Central memory CD8-positive, alpha-beta T cell (primary cell): Measurements from ENCODE around the gene KCNQ1.

Experiments
- ATAC-seq: fragments of 150-1000 bp; cut with Tn5 transposase; replicated peaks from 2 replicates; pipeline ENCODE4 v1.10.0; 2022; ENCODE audit warnings: mild to moderate bottlenecking, moderate FRiP score, moderate number of reproducible peaks; ENCODE audit not compliant: poor library complexity, severe bottlenecking; ENCODE audit errors: extremely low read depth
- DNase-seq, 2 donors: peaks; one replicate each; pipeline ENCODE4 v3.0.0; 2021; ENCODE audit warnings: low spot score in 2 of 2
- H3K27ac Mint-ChIP-seq: one replicate; pipeline ENCODE4 v1.8.0; 2022; ENCODE audit warnings: low read depth, mild to moderate bottlenecking, moderate library complexity, mixed read lengths
- H3K27me3 Mint-ChIP-seq: one replicate; pipeline ENCODE4 v1.8.0; 2022; ENCODE audit warnings: mixed read lengths
- H3K36me3 Mint-ChIP-seq: one replicate; pipeline ENCODE4 v1.8.0; 2022; ENCODE audit warnings: mild to moderate bottlenecking, moderate library complexity, mixed read lengths; ENCODE audit not compliant: insufficient read depth
- H3K4me1 Mint-ChIP-seq: one replicate; pipeline ENCODE4 v1.8.0; 2022; ENCODE audit warnings: mixed read lengths
- H3K4me3 Mint-ChIP-seq: one replicate; pipeline ENCODE4 v1.8.0; 2022; ENCODE audit warnings: mild to moderate bottlenecking, moderate library complexity, mixed read lengths
- H3K9me3 Mint-ChIP-seq: one replicate; pipeline ENCODE4 v1.8.0; 2022; ENCODE audit warnings: mixed read lengths

KCNQ1 gene

DNA sequence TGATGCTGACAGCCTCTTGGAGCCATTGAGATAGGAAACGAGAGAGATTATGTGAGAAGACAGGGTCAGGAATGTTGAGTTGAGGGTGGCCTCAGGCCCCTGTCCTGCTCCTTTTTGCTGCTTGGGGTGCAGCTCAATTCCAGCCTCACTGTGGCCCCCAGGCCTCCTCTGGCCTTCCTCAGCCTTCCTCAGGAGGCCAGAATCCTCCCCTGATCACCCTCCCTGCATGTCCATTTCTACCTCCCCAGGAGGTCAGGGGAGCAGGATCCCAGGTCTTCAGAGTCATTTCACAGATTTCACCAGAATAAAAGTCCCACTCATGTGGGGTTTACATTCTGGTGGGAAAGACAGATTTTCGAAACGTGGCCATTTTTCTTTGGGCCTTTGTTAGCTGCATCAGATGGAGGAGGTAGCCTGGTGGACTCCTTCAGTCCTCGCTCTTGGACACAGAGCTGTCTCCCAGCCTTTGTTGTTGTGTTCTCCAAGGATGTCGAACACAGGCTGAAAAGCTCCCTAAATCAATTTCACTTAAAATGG lies 257.2 kb downstream of the KCNQ1 start:
- H3K4me1 Mint-ChIP-seq, result peaks cover 6% of the 10 kb centered on the region
- no peaks in the 10 kb centered on the region for H3K27me3 Mint-ChIP-seq
- H3K27ac Mint-ChIP-seq, result no peak overlapping the region
- H3K36me3 Mint-ChIP-seq, result peaks cover 8% of the 10 kb centered on the region
- no peak for DNase-seq
- H3K4me3 Mint-ChIP-seq, result peak overlapping the region; percentile 80
- no peaks in the 10 kb centered on the region for H3K9me3 Mint-ChIP-seq
- no peak for ATAC-seq

DNA sequence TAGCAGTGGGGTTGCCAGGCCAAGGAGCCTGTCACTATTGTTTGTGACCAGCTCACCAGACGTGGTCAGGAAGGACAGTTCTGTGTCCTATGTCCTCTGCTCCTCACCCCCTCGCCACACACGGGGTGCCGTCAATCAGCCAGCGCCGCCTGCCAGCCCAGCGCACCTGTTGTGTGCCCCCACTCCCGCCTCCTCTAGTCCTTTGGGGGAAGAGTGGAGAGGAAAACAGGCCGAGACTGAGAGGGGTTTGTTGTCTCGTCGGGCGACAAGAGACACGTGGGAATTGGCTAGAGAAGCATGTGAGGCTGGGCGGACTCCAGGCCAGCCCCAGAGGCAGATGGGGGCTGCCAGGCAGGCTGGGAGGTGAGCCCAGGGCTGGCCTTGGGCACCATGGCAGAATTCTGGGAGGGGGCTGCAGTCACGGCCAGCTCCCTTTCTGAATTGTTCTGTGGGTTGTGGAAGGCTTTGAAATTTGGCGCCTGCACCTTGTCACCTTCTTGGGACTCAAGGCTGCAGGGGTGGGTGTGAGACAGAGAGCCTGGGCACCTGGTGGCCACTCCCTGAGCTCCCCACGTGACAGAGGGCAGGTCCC lies 258.1 kb downstream of the KCNQ1 start:
- no peak overlapping the region for H3K4me3 Mint-ChIP-seq
- H3K9me3 Mint-ChIP-seq, result no peaks in the 10 kb centered on the region
- H3K36me3 Mint-ChIP-seq, result peaks cover 8% of the 10 kb centered on the region
- DNase-seq (no peak), ATAC-seq (no peak)
- H3K27me3 Mint-ChIP-seq, result no peaks in the 10 kb centered on the region
- H3K27ac Mint-ChIP-seq, result no peak overlapping the region
- H3K4me1 Mint-ChIP-seq, result peaks cover 6% of the 10 kb centered on the region

DNA sequence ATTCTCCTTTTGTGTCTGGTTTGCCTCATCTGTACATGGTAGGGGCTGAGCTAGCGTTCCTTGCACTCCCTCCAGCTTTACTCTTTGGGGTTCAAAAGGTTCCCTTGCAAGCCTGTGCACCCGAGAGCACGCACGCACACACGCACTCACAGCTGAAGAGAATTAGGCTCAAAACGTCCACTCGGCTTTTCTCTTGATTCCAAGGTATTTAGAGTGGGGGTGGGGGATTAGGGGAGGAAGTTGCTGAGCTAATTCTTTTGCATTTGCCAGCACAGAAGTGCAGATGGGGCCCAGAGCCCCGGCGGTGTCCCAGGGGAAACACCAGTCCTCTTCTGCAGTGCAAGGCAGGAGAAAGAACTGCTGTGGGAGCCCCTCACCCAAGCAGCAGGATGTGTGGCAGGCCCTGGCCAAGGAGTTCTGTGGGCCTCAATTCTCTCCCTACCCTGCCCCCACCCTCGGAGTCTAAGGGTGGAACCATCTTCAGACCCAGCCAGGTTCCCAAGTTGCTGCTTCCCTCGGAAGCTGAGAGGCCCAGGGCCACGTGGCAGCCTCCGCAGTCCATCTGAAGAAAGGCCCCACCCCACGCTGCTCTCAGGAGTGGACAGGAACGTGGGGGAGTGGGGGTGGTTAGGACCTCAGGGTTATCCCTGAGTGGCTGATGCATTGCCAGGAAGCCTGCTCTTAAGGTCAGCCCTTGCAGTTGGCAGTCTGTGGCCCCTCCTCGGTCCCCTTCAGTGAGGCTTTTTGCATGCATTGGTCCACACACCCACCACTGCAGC lies 258.7 kb downstream of the KCNQ1 start:
- peaks cover 8% of the 10 kb centered on the region for H3K36me3 Mint-ChIP-seq
- H3K27ac Mint-ChIP-seq, result no peak overlapping the region
- no peaks in the 10 kb centered on the region for H3K9me3 Mint-ChIP-seq
- H3K27me3 Mint-ChIP-seq, result no peaks in the 10 kb centered on the region
- H3K4me1 Mint-ChIP-seq, result peaks cover 2% of the 10 kb centered on the region
- no peak overlapping the region for H3K4me3 Mint-ChIP-seq
- DNase-seq, result no peak
- no peak for ATAC-seq

DNA sequence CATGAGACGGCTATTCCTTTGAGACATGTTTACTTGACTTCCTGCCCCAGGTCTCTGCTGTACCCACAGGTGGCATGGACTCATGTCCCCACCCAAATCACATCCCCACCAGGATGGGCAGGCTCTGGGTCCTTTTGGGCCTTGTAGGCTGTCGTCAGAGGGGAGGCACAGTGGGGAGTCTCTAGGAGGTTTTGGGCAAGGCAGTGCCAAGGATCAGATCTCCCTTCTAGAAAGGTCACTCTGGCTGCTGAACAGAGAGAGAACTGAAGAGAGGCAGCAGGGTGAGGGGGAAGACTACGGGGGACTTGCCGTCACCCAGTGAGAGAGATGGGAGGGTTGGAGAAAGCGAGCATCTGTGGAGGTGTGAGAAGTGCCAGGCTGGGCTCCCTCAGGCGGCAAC lies 259.5 kb downstream of the KCNQ1 start:
- Mint-ChIP-seq H3K36me3 (peaks cover 6% of the 10 kb centered on the region), H3K4me3 (no peak overlapping the region), H3K9me3 (no peaks in the 10 kb centered on the region), H3K27ac (no peak overlapping the region), H3K4me1 (no peaks in the 10 kb centered on the region), H3K27me3 (no peaks in the 10 kb centered on the region)
- DNase-seq (no peak), ATAC-seq (no peak)

DNA sequence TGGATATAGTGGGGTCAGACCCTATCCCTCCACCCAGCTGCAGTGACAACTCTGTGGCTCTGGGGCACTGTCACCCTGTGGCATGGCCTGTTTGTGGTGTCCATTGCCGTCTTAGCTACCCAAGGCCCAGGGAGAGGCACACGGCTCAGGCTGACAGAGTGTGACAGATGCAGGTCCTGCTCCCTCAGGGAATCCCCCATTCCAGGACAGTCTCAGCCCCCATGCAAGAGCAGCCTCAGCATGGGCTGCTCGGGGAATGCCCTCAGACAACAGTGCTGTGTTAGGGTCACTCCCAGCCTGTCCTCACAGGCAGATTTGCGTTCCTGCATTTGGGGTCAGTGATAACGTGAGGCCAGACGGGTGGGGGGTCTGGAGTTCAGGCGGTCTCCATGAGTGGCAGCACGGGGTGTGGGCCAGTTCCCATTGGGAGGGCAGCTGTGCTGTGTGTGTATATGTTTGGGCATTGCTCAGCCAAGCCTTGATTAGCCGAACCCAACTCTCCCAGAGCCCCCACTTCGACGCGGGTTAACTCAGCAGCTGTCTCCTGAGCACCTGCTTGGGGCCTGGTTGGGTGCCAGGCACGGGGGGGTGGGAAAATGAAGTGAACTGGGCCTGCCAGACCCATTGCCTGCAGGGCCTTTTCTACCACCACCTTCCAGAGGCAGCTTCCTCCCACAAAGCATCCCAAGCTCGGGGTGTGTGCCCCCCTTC lies 260.2 kb downstream of the KCNQ1 start:
- DNase-seq (no peak), ATAC-seq (no peak)
- H3K9me3 Mint-ChIP-seq, result no peaks in the 10 kb centered on the region
- no peaks in the 10 kb centered on the region for H3K4me1 Mint-ChIP-seq
- H3K4me3 Mint-ChIP-seq, result no peak overlapping the region
- H3K36me3 Mint-ChIP-seq, result peaks cover 2% of the 10 kb centered on the region
- H3K27me3 Mint-ChIP-seq, result no peaks in the 10 kb centered on the region
- no peak overlapping the region for H3K27ac Mint-ChIP-seq

DNA sequence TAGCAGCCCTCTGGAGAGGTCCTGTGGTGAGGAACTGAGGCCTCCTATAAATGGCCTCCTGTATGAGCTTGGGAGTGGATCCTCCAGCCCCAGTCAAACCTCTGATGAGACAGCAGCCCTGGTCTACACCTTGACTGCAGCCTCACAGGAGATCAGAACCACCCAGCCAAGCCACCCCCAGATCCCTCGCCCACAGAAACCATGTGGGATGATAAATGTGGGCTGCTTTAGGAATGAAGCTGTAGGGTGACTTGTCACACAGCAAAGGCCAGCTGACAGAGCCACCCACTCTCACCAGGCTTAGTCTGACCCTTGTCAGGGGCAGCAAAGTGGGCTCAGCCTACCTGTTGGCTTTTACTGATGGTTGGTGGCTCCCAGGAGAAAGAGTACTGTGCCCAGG lies 261.5 kb downstream of the KCNQ1 start:
- ATAC-seq (no peak), DNase-seq (no peak)
- H3K27me3 Mint-ChIP-seq, result no peaks in the 10 kb centered on the region
- H3K4me3 Mint-ChIP-seq, result no peak overlapping the region
- peaks cover 2% of the 10 kb centered on the region for H3K36me3 Mint-ChIP-seq
- H3K9me3 Mint-ChIP-seq, result no peaks in the 10 kb centered on the region
- no peaks in the 10 kb centered on the region for H3K4me1 Mint-ChIP-seq
- H3K27ac Mint-ChIP-seq, result no peak overlapping the region

DNA sequence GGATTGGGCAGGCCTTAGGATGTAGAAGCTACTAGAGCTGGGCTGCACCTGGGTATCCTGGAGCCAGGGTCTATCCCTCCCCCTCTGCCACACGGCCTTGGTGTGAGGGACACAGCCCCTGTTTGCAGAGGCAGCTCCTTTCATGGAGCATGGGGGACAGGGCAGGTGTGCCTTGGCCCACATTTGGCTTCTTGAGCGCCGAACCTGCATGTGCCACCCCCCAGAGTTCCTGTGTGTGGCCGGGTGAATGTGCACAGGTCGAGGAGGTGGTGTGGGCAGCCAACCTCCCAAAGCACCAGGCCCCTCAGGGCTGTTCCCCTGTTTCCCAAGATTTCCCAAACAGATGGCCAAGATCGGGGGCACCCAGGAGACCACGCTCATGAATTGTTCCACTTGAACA lies 262.9 kb downstream of the KCNQ1 start:
- Mint-ChIP-seq H3K4me3 (no peak overlapping the region), H3K4me1 (no peaks in the 10 kb centered on the region), H3K27ac (no peak overlapping the region), H3K36me3 (peaks cover 2% of the 10 kb centered on the region), H3K27me3 (peaks cover 6% of the 10 kb centered on the region), H3K9me3 (no peaks in the 10 kb centered on the region)
- no peak for DNase-seq
- no peak for ATAC-seq

DNA sequence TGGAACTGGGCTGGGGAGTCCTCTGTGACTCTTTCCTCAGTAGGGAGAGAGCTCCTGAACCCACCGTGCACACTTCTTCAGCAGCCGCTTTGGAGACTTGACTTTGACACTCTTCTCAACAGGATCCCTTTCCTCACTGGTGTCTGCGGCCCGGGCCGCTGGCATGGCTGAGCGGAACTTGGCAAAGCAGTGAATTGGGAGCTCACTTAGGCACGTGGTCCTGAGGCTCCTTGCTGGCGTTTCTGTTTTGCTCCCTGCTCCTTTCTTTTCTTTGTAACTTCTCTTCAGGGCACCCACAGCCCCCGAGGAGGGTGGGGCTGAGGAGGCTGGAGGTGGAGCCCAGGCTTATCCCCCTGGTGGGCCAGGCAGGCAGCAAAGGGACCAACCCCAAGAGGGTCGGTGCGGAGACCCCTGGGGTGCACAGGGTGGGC lies 263.4 kb downstream of the KCNQ1 start:
- Mint-ChIP-seq H3K36me3 (peaks cover 2% of the 10 kb centered on the region), H3K27ac (no peak overlapping the region), H3K4me3 (no peak overlapping the region), H3K27me3 (peaks cover 10% of the 10 kb centered on the region), H3K4me1 (no peaks in the 10 kb centered on the region), H3K9me3 (no peaks in the 10 kb centered on the region)
- no peak for DNase-seq
- no peak for ATAC-seq

DNA sequence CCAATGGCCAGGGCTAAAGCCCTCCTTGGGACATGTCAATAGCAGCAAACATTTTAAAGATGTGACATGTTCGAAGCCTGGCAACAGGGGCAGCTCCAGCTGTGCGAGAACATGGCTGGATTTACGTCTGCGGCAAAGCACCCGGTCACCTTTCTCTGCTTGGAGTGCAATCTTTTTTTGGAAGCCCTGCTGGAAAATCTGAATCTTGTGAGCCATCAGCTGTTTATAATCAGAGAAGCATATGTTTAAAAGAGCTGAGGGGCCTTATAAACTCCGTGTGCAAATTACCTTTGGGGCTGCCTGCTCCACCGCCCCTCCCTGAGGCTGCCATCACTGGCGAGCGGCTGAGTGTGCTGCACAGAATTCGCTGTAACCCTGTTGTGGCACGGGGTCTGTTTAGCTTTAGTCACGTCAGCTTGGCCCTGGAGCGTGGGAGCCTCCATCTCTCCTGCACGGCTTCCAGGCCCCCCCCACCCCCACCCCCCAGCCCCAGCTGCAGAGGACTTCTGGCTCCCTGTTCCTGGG lies 264.0 kb downstream of the KCNQ1 start:
- no peak for ATAC-seq
- Mint-ChIP-seq H3K4me3 (no peak overlapping the region), H3K36me3 (peaks cover 2% of the 10 kb centered on the region), H3K4me1 (no peaks in the 10 kb centered on the region), H3K27ac (no peak overlapping the region), H3K9me3 (no peaks in the 10 kb centered on the region), H3K27me3 (peaks cover 10% of the 10 kb centered on the region)
- DNase-seq, result no peak

DNA sequence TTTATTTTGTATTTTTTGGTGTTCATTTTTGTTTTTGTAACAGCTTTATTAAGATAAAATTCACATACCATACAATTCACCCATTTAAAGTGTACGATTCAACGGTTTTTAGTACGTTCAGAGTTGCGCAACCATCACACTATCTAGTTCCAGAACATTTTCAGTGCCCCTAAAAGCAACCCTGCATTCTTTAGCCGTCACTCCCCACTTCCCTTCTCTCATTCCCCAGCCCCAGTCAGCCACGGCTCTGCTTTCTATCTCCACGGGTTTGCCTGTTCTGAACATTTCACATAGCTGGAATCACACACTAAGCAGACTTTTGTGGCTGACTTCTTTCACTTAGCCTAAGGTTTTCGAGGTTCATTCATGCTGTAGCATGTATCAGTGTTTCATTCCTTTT lies 264.6 kb downstream of the KCNQ1 start:
- H3K27me3 Mint-ChIP-seq, result peaks cover 10% of the 10 kb centered on the region
- H3K27ac Mint-ChIP-seq, result no peak overlapping the region
- H3K4me1 Mint-ChIP-seq, result no peaks in the 10 kb centered on the region
- no peaks in the 10 kb centered on the region for H3K9me3 Mint-ChIP-seq
- ATAC-seq (no peak), DNase-seq (no peak)
- H3K36me3 Mint-ChIP-seq, result peaks cover 2% of the 10 kb centered on the region
- no peak overlapping the region for H3K4me3 Mint-ChIP-seq

DNA sequence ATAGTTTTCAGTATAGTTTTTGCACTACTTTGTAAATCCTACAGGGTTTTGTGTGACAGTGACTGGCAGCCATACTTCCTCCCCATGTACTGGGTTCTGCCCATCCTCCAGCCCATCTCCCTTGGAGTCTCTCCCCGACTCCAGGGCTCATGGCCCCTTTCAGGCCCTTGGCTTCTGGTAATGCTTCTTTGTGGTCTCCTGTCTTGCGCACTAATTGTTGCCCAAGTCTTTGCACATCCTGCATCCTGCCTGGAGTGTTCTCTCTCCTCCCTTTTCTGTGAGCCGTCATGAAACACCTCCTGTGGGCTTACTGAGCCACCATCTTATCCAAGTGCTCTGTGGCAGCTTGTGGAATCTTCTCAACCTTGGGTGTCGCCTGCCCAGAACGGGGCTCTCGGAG lies 266.4 kb downstream of the KCNQ1 start:
- no peak overlapping the region for H3K27ac Mint-ChIP-seq
- no peak for ATAC-seq

DNA sequence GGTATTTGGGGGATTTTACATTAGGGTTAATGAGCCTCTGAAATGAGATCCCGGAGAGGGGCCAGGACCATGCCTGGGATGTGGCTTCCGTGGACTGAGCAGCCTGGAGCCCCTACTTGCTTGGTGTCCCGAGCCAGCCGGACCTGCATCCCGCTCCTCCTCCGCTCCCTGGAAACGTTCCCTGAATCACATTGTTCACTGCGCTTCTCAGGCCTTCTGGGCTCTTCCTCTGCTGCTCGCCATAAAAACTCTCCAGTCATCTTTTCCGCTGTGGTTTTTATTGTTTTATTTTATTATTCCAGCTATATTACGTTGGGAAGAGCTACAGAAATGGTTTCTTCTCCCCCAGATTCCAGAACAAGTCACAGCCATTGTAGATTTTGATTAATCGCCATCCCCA lies 268.3 kb downstream of the KCNQ1 start:
- DNase-seq, result no peak
- no peak overlapping the region for H3K27ac Mint-ChIP-seq
- H3K27me3 Mint-ChIP-seq, result peaks cover 14% of the 10 kb centered on the region
- H3K4me3 Mint-ChIP-seq, result no peak overlapping the region
- H3K4me1 Mint-ChIP-seq, result no peaks in the 10 kb centered on the region
- H3K36me3 Mint-ChIP-seq, result no peaks in the 10 kb centered on the region
- no peaks in the 10 kb centered on the region for H3K9me3 Mint-ChIP-seq
- no peak for ATAC-seq

More for the DNA sequence above, 266.4 kb downstream of the KCNQ1 start:
- Mint-ChIP-seq H3K4me3 (no peak overlapping the region), H3K4me1 (no peaks in the 10 kb centered on the region), H3K9me3 (no peaks in the 10 kb centered on the region), H3K27me3 (peaks cover 10% of the 10 kb centered on the region), H3K36me3 (peaks cover 2% of the 10 kb centered on the region)
- DNase-seq, result no peak
